Measurements from ENCODE around the gene CHGA. TPM values are rescaled to one million over a fixed set of nuclear protein-coding genes. Genes with fewer than 3 reads are reported as not detected.

CHGA gene
- total and polyA plus RNA-seq, 10 of the 15 experiments (the other 5 are each of a cell fraction or from before 2014, with no cell fraction given): 0.11 to 0.23 TPM; not detected in 8

DNA sequence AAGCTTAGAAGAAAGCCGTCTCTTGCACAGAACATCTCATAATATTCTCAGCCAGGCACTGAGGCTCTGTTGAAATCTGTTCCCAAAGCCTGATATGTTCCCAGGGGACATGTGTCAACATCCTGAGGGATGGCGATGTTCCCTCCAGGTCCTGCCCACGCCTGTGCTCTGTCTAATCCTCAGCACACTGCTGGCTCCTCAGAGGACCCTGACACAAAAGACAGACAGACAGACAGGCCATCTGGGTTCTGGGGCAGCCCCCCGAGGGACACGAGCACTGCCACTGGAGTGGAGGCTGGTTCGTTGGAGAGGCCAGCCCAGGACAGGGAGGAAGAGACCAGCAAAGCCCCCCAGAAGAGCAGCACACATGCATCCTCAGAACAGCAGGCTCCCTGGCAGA is 27.8 kb downstream of the CHGA start (continued):
- TF ChIP-seq, protein P1, sequence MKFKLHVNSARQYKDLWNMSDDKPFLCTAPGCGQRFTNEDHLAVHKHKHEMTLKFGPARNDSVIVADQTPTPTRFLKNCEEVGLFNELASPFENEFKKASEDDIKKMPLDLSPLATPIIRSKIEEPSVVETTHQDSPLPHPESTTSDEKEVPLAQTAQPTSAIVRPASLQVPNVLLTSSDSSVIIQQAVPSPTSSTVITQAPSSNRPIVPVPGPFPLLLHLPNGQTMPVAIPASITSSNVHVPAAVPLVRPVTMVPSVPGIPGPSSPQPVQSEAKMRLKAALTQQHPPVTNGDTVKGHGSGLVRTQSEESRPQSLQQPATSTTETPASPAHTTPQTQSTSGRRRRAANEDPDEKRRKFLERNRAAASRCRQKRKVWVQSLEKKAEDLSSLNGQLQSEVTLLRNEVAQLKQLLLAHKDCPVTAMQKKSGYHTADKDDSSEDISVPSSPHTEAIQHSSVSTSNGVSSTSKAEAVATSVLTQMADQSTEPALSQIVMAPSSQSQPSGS (IDR thresholded peaks at IDR 0.05; ENCODE audit: low read length): no peak

DNA sequence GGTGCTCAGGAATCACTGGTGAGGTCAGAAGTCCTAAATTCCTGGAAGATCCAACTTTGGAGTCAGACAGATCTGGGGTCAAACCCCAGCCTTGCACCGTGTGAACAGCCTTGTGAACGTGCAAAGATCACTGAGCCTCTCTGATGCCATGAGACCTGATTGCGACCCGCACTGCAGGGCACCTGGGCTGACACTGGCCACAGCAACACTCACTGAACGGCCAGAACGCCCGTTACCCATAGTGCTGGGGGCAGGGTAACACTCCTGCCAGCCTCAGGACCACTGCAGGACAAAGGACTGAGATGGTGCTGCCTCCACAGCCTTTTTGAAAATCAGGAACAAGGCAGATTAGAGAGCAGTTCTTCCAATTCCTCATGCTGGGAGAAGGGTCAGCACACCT is 28.3 kb downstream of the CHGA start:
- FAIRE-seq: no peak
- ChIA-PET CTCF (interaction anchor here (0.5 to 5.5 kb wide), 12 partner anchors 12 to 668 kb away, joined by 3 to 47 read pairs (median 6); partner anchors contain the start of genes GON7 and UBR7), SMC1A (ENCODE audit: uncharacterized antibody, unreplicated experiment) (interaction anchor here (1.1 to 3.5 kb wide), 9 partner anchors 14 to 187 kb away, joined by 3 to 18 read pairs (median 4); no protein-coding TSS in a partner anchor), RAD21 (ENCODE audit: unreplicated experiment) (interaction anchor here (1.1 to 2.0 kb wide), 6 partner anchors 122 to 191 kb away, joined by 3 to 26 read pairs (median 9); no protein-coding TSS in a partner anchor), POLR2A (no interaction called here)
- BruUV-seq (replicated peaks): no TSS peak
- Histone ChIP-seq H3K79me2 (ENCODE audit: control insufficient read depth, insufficient read depth, low read length) (no peaks in the 10 kb centered on the region), H3K9me3 (replicated peaks; ENCODE audit: control insufficient read depth, insufficient read depth, low read length) (no peaks in the 10 kb centered on the region), H3K9ac (ENCODE audit: control insufficient read depth, insufficient read depth, low read length) (no peak overlapping the region), H4K20me1 (ENCODE audit: control insufficient read depth, insufficient read depth) (no peaks in the 10 kb centered on the region), H3K36me3 (ENCODE audit: control insufficient read depth in 2 of 2, insufficient read depth in 2 of 2, low read length in 1 of 2) (peaks cover 7 to 32% of the 10 kb centered on the region in 2 experiments; a peak in 3 of 4 replicates), H3K4me2 (ENCODE audit: control insufficient read depth, insufficient read depth) (no peak overlapping the region), H3K27ac (ENCODE audit: control insufficient read depth, insufficient read depth) (no peak overlapping the region), H2AFZ (ENCODE audit: control insufficient read depth, low read depth, low read length) (no peak overlapping the region), H3K4me1 (ENCODE audit: control insufficient read depth, insufficient read depth, low read length) (no peaks in the 10 kb centered on the region; the same call in 1 of the 2 replicates), H3K4me3 (no peak overlapping the region), H3K27me3 (replicated peaks in 1 of 2; ENCODE audit: control insufficient read depth in 2 of 2, insufficient read depth in 2 of 2, low read length in 1 of 2) (no peaks in the 10 kb centered on the region)
- no peak for DNase-seq (ENCODE audit: low read depth, low spot score)
- intact Hi-C loops (cut with micrococcal nuclease; ENCODE audit: unreplicated experiment): loop anchor here (5.0 kb wide), 1 partner anchor 266 kb away; no protein-coding TSS in a partner anchor
- in situ Hi-C loops (cut with MboI): loop anchor here (5.0 kb wide), 1 partner anchor 186 kb away; no protein-coding TSS in a partner anchor
- 88% methylated on average over 7 of the region's 7 CpGs for WGBS (ENCODE audit: insufficient coverage, insufficient replicate concordance, low lambda C conversion rate, missing lambda C conversion rate)
- TF ChIP-seq MTA2 (IDR thresholded peaks at IDR 0.05; ENCODE audit: low read depth) (no peak), SPI1 (IDR thresholded peaks at IDR 0.05; ENCODE audit: borderline replicate concordance, insufficient read depth, low read depth, low read length) (no peak), PAX5 (IDR thresholded peaks at IDR 0.05; ENCODE audit: borderline replicate concordance, low read depth, low read length) (no peak), NR2C1 (IDR thresholded peaks at IDR 0.05) (no peak), BCL11A (IDR thresholded peaks at IDR 0.05; ENCODE audit: low read depth, low read length) (no peak), IRF4 (IDR thresholded peaks at IDR 0.05; ENCODE audit: low read depth, low read length) (no peak), SIX5 (IDR thresholded peaks at IDR 0.05; ENCODE audit: low read depth, low read length, severe bottlenecking) (no peak), POU2F2 (IDR thresholded peaks at IDR 0.05; ENCODE audit: borderline replicate concordance, low read depth, low read length) (no peak)
- TF ChIP-seq, protein P2, sequence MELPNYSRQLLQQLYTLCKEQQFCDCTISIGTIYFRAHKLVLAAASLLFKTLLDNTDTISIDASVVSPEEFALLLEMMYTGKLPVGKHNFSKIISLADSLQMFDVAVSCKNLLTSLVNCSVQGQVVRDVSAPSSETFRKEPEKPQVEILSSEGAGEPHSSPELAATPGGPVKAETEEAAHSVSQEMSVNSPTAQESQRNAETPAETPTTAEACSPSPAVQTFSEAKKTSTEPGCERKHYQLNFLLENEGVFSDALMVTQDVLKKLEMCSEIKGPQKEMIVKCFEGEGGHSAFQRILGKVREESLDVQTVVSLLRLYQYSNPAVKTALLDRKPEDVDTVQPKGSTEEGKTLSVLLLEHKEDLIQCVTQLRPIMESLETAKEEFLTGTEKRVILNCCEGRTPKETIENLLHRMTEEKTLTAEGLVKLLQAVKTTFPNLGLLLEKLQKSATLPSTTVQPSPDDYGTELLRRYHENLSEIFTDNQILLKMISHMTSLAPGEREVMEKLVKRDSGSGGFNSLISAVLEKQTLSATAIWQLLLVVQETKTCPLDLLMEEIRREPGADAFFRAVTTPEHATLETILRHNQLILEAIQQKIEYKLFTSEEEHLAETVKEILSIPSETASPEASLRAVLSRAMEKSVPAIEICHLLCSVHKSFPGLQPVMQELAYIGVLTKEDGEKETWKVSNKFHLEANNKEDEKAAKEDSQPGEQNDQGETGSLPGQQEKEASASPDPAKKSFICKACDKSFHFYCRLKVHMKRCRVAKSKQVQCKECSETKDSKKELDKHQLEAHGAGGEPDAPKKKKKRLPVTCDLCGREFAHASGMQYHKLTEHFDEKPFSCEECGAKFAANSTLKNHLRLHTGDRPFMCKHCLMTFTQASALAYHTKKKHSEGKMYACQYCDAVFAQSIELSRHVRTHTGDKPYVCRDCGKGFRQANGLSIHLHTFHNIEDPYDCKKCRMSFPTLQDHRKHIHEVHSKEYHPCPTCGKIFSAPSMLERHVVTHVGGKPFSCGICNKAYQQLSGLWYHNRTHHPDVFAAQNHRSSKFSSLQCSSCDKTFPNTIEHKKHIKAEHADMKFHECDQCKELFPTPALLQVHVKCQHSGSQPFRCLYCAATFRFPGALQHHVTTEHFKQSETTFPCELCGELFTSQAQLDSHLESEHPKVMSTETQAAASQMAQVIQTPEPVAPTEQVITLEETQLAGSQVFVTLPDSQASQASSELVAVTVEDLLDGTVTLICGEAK (IDR thresholded peaks at IDR 0.05; ENCODE audit: borderline replicate concordance): no peak
- TF ChIP-seq, protein P3, sequence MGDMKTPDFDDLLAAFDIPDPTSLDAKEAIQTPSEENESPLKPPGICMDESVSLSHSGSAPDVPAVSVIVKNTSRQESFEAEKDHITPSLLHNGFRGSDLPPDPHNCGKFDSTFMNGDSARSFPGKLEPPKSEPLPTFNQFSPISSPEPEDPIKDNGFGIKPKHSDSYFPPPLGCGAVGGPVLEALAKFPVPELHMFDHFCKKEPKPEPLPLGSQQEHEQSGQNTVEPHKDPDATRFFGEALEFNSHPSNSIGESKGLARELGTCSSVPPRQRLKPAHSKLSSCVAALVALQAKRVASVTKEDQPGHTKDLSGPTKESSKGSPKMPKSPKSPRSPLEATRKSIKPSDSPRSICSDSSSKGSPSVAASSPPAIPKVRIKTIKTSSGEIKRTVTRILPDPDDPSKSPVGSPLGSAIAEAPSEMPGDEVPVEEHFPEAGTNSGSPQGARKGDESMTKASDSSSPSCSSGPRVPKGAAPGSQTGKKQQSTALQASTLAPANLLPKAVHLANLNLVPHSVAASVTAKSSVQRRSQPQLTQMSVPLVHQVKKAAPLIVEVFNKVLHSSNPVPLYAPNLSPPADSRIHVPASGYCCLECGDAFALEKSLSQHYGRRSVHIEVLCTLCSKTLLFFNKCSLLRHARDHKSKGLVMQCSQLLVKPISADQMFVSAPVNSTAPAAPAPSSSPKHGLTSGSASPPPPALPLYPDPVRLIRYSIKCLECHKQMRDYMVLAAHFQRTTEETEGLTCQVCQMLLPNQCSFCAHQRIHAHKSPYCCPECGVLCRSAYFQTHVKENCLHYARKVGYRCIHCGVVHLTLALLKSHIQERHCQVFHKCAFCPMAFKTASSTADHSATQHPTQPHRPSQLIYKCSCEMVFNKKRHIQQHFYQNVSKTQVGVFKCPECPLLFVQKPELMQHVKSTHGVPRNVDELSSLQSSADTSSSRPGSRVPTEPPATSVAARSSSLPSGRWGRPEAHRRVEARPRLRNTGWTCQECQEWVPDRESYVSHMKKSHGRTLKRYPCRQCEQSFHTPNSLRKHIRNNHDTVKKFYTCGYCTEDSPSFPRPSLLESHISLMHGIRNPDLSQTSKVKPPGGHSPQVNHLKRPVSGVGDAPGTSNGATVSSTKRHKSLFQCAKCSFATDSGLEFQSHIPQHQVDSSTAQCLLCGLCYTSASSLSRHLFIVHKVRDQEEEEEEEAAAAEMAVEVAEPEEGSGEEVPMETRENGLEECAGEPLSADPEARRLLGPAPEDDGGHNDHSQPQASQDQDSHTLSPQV (IDR thresholded peaks at IDR 0.05): no peak
- no peak for ATAC-seq

Data from GM12878 (cell line).